Hematopoietic multipotent progenitor cell treated with erythropoietin and hydrocortisone succinate and interleukin-3 and kit ligand, for 8 days (in vitro differentiated cells): ENCODE data around the gene ASB8.

ENCODE experiments used
- DNase-seq: peaks from one replicate; pipeline ENCODE4 v3.0.0-alpha.2; 2015

ASB8 gene

DNA sequence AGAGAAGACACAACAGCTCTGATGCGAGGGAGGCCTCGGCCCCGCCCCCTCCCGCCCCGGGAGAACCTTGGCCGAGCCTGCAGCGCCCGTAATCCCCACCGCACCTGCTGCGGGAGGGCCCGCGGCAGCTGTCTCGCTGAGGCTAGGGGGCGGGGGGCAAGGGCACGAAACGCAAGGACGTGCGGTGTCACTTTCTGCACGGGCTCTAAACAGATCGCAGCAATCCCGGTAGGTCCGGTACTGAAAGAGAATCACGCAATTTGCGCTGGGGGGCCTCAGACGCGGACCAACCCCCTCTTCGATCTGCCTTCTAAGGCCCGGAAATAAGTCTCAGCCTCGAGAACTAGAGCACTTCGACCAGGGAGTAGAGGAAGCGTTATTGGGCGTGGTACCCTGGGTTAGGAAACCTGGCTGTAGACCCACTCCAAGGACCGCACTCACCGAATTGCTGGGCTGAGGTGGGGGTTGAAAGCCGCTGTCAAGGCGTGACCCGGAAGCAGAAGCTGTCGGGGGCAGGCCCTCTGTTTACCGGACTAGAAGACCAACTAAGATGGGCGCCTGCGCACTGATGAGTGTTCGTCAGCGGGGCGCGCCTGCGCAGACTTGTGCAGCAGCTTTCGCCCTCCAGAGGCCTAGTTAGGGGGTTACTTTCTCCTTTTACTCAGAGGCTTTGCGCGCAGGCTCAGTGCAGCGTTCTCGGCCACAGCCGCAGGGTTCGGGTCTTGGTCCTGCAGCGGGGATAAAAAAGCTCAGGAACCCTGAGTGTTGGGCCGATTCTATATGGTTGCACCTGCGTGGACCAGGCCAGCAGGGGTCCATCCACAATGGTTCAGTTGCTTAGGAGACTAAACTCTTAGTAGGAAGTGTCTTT lies at the start of gene ASB8:
Gene ASB8 (minus strand): TSS at position 498 of the 871 bp plus-strand sequence. CDS start 4,019 bp downstream, outside the sequence.
- DNase-seq, result peak; percentile 99

GRCh38 chr12:48203192-48203591 lies 45.9 kb upstream of the ASB8 start, which contains the start of gene OR10AD1:
OR10AD1 (minus strand) TSS chr12:48203292; CDS start chr12:48203292, 0 bp downstream.
- DNase-seq, result no peak

GRCh38 chr12:48202766-48203165 lies 45.5 kb upstream of the ASB8 start:
- DNase-seq, result no peak

DNA sequence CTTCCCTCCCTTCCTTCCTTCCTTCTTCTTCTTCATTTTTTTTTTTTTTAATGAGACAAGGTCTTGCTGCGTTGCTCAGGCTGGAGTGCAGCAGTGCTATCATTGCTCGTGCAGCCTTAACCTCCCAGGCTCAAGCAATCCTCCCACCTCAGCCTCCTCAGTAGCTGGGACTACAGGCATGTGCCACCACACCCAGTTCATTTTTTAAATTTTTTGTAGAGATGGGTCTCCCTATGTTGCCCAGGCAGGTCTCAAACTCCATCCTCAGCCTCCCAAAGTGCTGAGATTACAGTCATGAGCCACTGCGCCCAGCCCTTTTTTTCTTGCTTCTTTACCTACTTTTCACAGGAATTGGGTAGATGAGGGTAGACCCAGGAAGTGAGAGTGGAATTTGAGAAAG lies 44.2 kb upstream of the ASB8 start:
- no peak for DNase-seq

DNA sequence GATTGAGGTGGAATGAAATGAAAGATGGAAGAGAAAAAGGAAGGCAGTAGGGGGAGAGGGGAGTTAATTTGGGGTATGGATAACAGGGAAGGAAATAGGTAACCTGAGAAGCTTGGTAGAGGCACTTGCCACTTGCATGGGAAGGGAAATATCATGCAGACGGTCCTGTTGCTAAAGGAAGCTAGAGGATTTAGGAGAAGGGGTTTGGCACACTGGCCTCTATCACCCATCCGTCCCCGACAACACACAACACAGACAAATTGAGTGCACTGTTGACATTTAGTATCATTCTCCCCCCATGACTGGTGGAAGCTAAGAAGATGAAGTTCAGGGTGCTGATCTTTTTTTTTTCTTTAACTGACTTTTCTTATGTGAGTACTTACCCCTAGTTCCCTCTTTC lies 43.8 kb upstream of the ASB8 start:
- DNase-seq, result no peak

- no peak for DNase-seq
These were observed 42.5 kb upstream of the ASB8 start for GRCh38 chr12:48199774-48200221.

- no peak for DNase-seq
These were observed 41.7 kb upstream of the ASB8 start for GRCh38 chr12:48198985-48199384.

DNA sequence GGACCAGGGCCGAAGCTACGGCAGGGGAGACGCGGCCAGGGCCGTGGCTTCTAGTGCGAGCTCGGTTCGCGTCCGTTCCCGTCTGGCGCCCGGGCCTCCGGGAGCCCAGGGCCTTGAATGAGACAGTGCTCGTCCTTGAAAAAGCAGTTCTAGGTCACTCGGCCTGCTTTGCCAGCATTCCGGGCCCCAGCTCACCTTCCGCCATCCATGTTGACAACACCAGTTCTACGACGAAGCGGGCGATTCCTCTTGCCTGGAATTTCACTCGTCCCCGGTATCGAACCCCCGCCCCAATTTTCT lies 41.3 kb upstream of the ASB8 start:
- peak; percentile 30 for DNase-seq

DNA sequence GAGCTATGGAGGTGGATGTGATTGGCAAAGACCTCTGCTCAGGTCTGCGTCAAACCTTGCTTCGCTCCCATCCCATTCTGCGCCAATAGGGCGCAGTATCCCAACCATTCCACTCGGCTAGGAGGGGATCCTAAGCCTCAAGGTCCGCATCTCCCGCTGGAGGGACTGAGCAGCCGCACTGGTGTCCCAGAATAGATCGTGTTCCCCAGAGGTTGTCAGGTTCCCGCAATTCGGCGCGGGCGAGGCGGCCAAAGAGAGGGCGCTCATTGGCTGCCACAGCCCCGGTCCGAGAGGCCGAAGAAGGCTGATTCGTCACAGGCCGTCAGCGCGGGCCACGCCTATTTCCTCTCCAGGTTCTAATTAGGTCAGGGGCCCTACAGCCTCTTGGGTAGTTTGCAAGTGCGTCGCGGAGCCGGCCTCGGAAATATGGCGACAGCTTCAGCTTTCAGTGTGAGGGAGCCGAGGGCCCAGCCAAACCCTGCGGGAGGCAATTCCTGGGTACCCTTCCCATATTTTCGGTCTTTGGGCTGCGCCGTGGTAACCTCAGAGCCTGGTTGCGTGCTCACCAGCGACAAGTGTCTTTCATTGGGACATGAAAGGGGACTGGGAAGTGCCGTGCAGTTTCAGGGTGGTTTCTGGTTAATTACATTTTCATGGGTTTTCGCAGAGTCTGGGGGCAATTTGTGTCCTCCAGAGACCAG lies 40.8 kb upstream of the ASB8 start:
- DNase-seq, result peak; percentile 96

- DNase-seq, result peak; percentile 54
These were observed 40.2 kb upstream of the ASB8 start for GRCh38 chr12:48197549-48197970.

GRCh38 chr12:48194799-48195201 lies 37.5 kb upstream of the ASB8 start:
- no peak for DNase-seq

- no peak for DNase-seq
These were observed 36.3 kb upstream of the ASB8 start for GRCh38 chr12:48193623-48194022.

DNA sequence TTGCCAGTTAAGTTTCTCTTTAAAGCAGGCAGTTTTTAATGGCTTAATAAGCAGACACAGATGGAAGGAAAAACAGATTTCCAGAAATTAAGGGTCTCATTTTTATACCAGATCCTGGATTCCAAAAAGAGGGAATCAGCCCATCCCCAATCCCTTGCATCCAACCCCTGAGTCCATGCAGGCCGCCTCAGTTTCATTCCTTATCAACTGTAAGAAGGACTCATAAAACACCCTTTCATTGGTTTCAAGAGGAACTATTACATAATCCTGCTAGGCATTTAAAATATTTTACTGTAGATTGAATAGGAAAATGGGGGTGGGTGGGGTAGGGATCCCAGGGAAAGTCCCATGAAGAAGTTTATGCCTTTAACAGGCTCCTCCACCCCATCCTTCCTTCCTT lies 35.5 kb upstream of the ASB8 start:
- DNase-seq, result no peak

GRCh38 chr12:48191096-48191495 lies 33.8 kb upstream of the ASB8 start:
- no peak for DNase-seq

DNA sequence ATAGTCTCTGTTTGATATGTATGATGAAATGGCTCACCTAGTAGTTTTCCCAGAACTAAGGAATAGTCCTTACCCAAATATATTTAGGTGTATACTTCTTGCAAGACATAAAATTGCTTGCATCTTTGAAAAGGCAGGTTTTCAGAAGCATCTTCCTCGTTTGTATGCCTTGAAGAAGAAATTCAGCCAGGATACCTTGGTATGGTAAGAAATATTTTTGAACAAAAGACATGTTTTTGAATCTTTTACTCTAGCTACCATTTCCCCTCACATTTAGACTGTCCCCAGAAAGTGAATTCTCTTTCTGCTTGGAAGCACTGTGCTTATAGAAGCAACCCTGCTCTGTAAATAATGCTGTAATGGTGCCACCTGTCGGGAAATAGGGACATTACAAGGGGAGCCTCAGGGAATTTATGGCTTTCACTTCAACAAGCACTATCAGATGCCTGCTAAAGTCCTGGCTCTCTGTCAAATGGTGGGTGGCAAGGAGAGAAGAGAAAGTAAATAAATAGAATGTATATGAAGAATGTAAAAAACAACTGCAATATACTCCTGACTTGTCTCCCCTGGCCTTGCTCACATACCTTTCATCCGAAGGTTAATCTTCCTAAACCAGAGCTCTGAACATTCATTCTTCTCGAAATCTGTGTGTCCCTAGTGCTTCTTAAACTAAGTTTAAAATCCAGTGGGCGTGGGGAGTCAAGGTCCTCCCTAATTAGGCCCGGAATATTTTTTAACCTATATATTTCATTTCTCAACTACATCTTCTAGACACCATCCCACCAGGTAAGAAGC lies 32.2 kb upstream of the ASB8 start:
- DNase-seq, result peak; percentile 84

- no peak for DNase-seq
These were observed 30.8 kb upstream of the ASB8 start for GRCh38 chr12:48187916-48188695.

DNA sequence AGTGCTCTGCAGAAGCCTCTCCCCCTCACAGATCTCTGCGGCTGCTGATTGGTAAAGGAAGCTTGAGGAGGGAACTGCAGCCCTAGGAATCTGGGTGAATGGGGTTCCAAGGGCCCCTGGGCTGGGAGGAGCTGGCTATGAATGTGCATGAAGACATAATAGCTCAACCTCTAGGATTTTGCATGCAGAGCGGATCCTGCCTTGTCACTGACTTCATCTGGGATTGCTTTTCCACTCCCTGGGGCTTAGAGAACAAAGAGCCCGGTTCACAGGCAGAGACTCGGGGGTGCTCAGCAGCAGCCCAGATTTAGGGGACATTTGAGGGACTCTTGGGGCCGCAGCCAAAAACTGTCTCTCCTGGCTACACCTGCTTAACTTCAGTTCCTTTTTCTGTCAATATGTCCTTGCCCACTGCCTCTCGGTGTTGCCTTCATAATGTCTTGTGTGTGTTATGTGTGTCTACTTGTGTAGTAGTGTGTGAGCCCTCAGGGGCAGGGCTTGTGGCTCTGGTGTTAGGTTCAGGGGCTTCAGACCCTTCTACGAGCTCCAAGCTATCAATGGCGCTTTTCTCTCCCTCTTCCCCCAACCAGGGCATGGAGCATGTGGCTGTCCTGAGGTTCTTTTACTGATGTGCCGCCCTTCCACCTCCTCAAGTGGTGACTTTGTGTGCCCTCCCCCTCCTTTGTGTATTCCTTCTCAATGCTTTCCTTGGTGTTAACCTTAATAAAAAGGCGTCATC lies 28.0 kb upstream of the ASB8 start:
- no peak for DNase-seq

GRCh38 chr12:48184549-48184922 lies 27.2 kb upstream of the ASB8 start:
- no peak for DNase-seq

DNA sequence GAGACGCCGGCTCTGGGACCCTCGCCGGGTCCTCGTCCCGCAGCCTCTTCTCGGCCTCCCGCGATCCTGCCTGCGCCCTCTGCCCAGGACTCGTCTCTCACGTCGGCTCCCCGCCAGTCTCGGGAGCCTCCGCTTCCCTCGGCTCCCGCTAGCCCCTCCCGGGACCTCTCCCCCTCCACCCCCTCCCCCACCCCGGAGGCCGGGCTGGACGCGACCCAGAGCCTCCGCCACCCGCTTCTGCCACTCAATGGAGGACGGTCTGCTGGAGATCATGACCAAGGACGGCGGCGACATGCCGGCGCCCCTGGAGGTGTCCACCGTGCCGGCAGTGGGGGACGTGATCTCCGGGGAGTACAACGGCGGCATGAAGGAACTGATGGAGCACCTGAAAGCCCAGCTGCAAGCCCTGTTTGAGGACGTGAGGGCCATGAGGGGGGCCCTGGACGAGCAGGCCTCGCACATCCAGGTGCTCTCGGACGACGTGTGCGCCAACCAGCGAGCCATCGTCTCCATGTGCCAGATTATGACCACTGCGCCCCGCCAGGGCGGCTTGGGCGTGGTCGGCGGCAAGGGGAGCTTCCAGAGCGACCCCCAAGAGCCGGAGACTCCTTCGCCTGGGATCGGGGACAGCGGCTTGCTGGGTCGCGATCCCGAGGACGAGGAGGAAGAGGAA lies 26.7 kb upstream of the ASB8 start:
- DNase-seq, result no peak

DNA sequence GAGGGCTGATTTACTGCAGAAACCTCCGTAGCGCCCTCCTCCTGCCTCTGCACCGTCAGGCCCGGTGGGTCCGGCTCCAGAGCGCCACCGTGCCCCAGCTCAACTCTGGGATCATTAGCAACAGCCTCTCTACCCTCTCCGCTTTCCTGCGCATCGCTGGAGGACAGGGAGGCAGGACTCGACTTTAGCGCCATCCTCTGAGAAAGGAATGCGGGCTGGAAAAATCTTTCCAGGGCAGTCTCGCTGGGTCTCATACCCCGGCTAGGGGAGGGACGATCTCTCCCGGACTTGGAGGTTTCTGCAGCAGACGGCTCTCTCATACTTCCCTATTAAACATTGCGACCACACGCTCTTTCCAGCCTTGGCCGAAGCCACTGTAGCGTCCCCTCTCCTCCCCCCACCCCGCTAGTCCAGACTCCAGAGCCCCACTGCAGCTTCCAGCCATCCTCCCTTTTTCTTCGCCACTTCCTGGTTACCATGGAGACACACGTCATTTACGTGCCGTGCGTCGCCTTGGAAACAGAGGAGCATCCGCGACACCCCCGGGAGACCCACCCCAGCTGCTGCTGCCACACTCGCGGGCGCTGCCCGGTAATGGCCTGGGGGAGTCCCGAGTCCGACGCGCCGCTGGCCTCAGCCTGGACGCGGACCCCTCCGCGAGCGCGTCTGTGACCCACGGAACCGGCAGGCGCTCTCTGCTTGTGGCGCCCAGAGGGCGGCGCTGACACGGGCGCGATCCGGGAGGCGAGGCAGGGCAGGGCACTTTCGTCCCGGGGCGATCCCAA lies 26.0 kb upstream of the ASB8 start, which contains the start of gene CCDC184:
Gene CCDC184 (plus strand): TSS at position 554 of the 785 bp plus-strand sequence. CDS start 479 bp downstream, outside the sequence.
- peak; percentile 70 for DNase-seq
